CD4-positive, alpha-beta T cell treated with Interleukin-4 for 4 hours (primary cell): ENCODE data around the gene ATG4D.
A peak's percentile ranks its signal among the peaks of the same experiment; 100 is the strongest.
"Not testable (repeated sequence)": the region's sequence is repeated elsewhere in the genome, so short reads cannot be mapped to it uniquely, and the experiment has no call there.

ENCODE experiments used
- DNase-seq: peaks from one replicate; pipeline ENCODE4 v3.0.0-alpha.2; 2020

Gene ATG4D

GRCh38 chr19:10553087-10553667 is 9.5 kb downstream of the ATG4D start:
- DNase-seq: no peak

GRCh38 chr19:10553943-10554381 is 10.3 kb downstream of the ATG4D start:
- peak; percentile 71 for DNase-seq

DNA sequence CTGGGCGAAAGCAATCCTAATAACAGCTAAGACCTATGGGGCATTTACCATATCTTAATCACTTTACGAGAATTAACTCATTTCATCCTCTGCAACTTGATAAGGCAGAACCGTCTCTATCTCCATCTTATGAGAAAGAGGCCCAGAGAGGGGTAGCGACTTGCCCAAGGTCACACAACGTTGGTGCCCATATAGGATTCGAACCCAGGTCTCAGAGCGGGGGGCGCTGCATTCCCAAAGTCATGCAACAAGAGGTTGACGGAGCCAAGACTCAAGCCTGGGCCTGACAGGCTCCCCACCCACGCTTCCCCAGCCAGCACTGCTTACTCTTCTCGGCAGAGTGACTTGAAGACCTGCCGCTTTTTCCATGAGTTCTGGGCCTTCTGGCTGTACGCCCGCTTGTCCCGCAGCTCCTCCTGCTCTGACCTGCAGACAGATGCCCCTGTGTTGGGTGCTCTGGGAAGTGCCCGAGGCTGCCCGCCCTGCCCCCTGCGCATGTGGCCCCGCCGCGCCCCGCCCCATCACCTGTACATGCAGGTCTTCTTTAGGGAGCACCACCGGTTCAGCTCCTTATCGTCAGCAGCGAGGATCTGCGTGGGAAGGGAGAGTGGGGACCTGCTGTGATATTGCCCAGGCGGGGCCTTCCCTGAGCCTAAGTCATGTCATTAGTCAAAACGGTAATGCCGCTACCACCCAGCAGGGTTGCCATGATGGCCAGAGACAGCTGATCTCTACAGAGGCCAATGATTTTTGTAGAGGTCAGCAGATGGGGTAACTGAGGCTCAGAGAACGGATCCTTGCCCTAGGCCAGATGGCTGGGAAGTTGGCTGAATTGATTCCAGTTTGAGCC is 11.3 kb downstream of the ATG4D start:
- DNase-seq: no peak

DNA sequence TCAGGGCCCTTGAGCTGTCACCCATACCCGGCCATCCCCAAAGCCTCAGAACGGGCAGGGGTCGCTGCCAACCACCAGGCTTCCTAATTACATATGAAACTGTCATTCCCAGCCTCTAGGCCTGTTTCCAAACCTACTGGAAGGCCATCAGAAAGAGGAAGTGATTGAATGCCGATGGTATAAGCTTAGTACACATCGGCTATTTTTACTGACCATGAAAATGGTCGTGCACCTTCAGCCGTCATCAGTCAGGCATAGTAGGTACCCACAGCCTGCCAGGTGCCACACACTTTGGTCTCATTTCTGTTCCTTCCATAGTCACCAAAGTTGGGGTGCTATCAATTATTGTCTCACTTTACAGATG is 11.9 kb downstream of the ATG4D start:
- no peak for DNase-seq

- DNase-seq: no peak
These were observed 14.0 kb downstream of the ATG4D start for GRCh38 chr19:10557603-10558197.

DNA sequence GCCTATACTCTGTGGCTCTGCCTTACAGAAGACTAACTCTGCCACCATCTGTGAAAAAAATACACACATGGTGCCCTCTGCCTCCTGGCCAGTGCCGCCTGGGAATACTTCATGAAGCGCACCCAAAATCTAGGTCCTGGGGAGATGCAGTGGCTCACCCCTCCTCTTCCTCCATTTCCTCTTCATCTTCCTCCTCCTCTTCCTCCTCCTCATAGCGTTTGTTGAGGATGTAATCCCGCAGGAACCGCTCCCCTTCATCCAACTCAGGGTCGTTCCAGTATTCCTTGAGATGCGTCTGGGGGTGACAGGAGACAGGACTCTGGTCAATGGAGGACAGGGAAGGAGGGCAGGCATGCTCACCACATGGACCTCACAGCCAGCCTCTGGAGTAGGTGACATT is 16.4 kb downstream of the ATG4D start:
- DNase-seq: no peak

- DNase-seq: no peak
These were observed 18.9 kb downstream of the ATG4D start for GRCh38 chr19:10562609-10563008.

GRCh38 chr19:10565028-10565566 is 21.4 kb downstream of the ATG4D start:
- peak; percentile 54 for DNase-seq

DNA sequence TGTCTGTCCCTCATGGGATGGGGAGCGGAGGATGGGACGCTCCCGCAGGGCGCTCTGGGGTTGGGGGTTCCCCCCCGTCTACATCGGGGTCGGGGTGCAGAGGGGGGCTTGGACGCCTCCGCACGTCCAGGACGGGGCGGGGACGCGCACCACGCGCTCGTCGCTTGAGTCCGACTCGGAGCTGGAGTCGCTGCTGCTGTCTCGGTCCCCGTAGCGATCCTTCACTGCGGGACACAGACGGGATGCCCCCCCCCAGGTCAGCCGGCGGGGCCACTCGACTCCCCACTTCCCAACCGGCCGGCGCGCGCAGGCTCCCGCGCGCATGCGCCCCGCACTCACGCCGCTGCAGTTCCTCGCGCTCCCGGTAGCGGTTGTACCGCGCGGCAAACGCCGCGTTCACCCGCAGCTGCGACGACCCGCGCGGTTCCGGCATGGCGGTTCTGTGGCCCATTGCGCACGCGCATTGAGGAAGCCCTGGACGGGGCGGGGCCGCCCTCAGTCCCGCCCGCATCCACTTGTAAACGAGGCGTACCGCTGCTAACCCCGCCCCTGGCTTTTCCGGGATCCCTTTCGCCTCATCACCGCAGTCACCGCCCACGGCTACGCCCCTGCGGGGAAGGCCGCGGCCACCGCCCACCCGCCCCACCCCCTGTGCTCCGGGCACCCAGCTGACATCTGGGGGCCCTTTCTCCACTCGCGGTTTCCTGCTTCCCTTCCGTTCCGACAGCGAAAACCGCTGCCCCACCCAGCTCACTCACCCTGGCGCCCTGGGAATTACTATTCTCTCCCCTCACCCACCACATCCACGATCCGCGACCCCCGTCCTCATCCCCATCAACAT is 22.1 kb downstream of the ATG4D start, which contains the start of gene KRI1:
KRI1 (minus strand) TSS at position 444 of the 841 bp plus-strand sequence; CDS start at position 433, 11 bp downstream.
- peak; percentile 98 for DNase-seq

DNA sequence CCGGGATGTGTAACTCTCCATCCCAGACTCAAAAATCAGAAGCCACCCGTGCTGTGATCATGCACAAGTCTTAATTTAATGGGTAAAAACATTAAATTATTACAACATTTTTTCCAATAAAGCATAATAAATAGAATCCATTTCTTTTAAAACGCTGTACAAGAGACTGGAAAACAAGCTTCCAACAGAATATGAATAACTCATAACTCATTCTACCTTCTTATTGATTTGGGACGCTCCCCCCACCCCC is 22.6 kb downstream of the ATG4D start:
- no peak for DNase-seq

DNA sequence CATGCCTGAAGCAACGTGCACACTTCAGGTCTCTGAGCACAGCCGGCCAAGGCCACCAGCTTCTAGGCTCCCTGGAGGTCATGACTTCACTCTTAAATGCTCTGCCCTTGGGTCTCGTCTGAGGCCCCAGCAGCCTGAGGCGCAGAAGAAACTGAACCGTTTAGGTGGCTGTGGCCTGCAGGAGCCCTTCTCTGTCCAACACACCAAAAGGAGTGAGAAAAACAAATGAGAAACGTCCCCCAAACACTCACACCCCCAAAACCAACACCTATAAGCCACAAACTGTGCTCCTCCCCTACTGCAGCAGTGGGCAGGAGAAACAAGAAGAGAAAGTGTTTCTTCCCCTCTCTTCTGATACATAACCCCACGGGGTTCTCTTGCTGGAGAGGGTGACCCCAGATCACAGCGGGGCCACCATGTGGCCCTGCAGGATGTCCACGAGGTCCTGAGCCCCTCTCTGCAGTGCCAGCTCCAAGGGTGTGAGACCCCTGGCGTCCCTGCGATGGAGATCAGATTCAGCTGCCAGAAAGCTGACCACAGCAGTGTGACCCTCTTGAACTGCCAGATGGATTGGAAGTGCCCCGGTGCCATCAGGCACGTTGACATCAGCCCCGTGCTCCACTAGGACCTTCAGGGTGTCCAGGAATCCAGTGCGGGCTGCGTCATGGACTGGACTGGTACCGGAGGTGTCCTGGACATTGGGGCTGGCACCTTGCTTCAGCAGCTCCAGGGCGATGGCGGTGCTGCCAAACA is 23.1 kb downstream of the ATG4D start:
- peak; percentile 83 for DNase-seq

GRCh38 chr19:10567656-10568055 is 24.0 kb downstream of the ATG4D start:
- peak; percentile 24 for DNase-seq

DNA sequence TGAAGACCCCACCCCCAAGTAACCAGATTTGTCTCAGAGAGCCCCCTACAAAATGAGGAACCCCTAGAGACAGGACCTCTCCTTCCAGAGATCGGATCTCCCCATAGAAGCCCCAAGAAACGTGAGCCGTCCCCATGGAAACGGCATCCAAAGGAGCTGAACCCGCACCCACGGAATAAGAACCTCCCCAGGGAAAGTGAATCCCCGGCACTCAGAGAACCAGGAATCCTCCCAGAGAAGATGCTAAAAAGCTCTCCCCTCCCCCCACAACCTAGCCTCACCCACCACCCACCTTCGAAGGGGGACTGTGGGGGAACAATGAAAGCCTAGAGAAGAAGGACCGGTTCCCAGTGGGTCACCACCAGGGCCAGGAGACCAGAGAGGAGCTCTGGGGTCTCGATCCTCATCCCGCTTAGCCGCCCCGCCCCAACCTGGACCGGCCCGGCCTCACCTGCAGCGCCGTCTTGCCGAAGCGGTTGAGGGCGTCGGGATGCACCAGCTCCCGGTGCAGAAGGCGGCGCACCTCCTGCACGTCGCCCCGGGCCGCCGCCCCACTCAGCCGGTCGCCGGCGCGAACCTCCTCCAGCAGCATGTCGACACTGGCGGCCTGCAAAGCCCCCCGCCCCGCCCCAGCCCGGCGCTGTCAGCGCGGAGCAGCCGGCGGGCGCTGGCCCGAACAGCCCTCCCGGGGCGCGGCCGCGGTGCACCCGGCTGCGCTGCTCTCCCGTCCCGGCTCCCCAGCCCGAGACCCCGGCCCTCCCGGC is 24.5 kb downstream of the ATG4D start:
- DNase-seq: peak; percentile 60

- DNase-seq: peak; percentile 100
These were observed 25.3 kb downstream of the ATG4D start, which contains the start of gene CDKN2D for GRCh38 chr19:10568826-10569651. CDKN2D (minus strand) TSS chr19:10568979; CDS start chr19:10568653, 326 bp downstream.

- not testable (repeated sequence) for DNase-seq
These were observed 30.1 kb downstream of the ATG4D start for GRCh38 chr19:10573793-10574192.

DNA sequence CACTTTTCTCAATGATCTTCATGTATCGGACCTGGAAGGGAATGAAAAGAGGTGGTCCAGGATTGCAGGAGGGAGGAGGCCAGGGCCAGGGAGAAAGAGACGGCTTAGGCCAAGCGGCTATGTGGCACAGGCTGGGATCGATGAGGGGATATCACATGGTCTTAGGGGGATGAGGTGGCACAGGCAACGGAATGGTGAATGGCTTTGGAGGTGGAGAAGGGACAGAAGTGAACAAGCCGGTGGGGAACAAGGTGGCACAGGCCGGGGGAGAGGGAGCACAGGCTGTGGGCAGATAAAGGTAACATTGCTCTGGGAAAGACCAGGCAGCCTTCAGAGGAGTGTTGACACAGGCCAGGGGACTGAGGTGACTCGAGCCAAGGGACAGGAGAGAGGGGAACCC is 30.8 kb downstream of the ATG4D start:
- DNase-seq: no peak

DNA sequence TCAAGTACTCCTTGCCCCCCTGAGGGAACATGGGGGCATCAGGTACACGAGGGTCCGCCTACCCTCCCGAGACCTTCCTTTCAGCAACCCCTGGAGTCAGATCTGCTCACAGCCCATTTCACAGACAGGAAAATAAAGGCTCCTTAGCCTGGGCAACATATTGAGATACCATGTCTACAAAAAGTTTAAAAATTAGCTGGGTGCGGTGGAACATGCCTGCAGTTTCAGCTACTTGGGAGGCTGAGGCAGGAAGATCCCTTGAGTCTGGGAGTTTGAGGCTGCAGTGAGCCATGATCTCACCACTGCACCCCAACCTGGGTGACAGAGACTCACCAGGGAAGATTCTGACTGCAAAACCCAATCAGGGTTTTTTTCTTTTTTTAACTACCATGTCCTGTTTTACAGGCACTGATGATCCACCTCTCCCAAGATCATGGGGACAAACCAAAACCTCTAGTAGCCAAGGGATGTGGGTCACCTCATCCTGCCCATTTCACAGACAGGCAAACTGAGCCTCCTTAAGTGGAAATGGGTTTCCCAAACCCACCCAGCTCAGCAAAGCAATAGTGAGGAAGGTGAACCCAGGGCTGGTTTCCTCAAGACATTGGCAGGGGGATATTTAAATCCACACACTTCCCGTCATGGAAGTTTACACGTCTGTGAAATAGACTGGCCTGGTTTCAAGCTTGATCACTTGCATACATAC is 31.5 kb downstream of the ATG4D start:
- no peak for DNase-seq

- DNase-seq: no peak
These were observed 34.2 kb downstream of the ATG4D start for GRCh38 chr19:10577951-10578350.

DNA sequence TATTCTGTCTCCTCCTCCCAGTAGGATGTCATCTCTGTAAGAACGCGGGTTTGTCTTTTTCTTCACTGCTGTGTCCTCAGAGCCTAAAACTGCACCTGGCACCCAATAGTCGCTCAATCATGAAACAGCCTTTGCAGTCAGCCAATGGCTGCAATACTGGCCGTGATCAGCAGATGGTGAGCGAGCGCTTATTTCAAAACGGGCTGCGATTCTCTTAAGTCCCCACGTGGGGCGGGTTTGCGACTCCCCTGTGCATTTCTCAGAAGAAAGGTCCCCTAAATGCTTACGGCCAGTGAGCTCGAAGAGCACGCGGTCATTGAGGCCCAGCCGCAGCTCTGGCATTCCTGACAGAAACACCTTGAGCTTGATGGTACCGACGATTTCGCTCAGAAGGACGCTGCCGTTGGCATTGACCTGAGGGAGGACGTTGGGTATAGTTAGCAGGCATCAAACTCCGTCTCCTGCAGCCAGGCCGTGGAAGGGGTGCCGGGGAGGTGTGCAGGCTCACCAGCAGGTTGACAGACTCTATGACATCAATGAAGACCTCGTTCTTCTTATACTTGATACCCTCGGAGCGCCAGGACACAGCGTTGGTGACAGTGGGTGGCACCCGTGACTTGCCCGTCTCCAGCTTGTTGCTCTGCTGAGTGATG is 37.4 kb downstream of the ATG4D start:
- DNase-seq: peak; percentile 87
